Parathyroid adenoma (tissue), 2 donors: ENCODE data around the gene AP4B1.

Experiments used
- H2AFZ ChIP-seq: fragments of 300-600 bp; sonication (generic); one replicate; pipeline ENCODE4 v1.7.0; 2017; ENCODE audit warnings: antibody characterized with exemption, mild to moderate bottlenecking
- H3K27ac ChIP-seq: fragments of 300-600 bp; sonication (generic); one replicate; pipeline ENCODE4 v1.7.0; 2017
- H3K27me3 ChIP-seq: fragments of 300-600 bp; sonication (generic); one replicate; pipeline ENCODE4 v1.7.0; 2017; ENCODE audit warnings: low read length; ENCODE audit not compliant: control insufficient read depth, insufficient read depth
- H3K36me3 ChIP-seq: fragments of 300-600 bp; sonication (generic); one replicate; pipeline ENCODE4 v1.7.0; 2017; ENCODE audit warnings: low read length; ENCODE audit not compliant: control insufficient read depth, insufficient read depth
- H3K4me1 ChIP-seq: fragments of 300-600 bp; sonication (generic); one replicate; pipeline ENCODE4 v1.7.0; 2017; ENCODE audit warnings: control low read depth
- H3K4me2 ChIP-seq: fragments of 300-600 bp; sonication (generic); one replicate; pipeline ENCODE4 v1.7.0; 2017; ENCODE audit warnings: low read length
- H3K4me3 ChIP-seq: fragments of 300-600 bp; sonication (generic); one replicate; pipeline ENCODE4 v1.7.0; 2017; ENCODE audit warnings: low read depth, low read length
- H3K79me2 ChIP-seq: fragments of 300-600 bp; sonication (generic); one replicate; pipeline ENCODE4 v1.7.0; 2017; ENCODE audit warnings: control low read depth
- H3K9ac ChIP-seq: fragments of 300-600 bp; sonication (generic); one replicate; pipeline ENCODE4 v1.7.0; 2017; ENCODE audit warnings: mild to moderate bottlenecking
- H3K9me3 ChIP-seq: fragments of 300-600 bp; sonication (generic); one replicate; pipeline ENCODE4 v1.7.0; 2017; ENCODE audit warnings: low read length; ENCODE audit not compliant: control insufficient read depth
- TF ChIP-seq, protein P1 (sequence below): fragments of 300-600 bp; sonication (generic); IDR thresholded peaks from one replicate; pipeline ENCODE4 v1.7.0; 2017; ENCODE audit warnings: antibody characterized with exemption, mild to moderate bottlenecking
- donor health status: primary hyperparathyroidism.

The AP4B1 gene

GRCh38 chr1:113943028-113943811, 38.6 kb upstream of the AP4B1 start:
- Histone ChIP-seq H3K27me3 (no peaks in the 10 kb centered on the region), H3K4me1 (no peaks in the 10 kb centered on the region), H3K36me3 (no peaks in the 10 kb centered on the region), H3K4me2 (no peak overlapping the region), H3K4me3 (no peak overlapping the region), H3K9me3 (no peaks in the 10 kb centered on the region), H3K27ac (no peak overlapping the region), H2AFZ (no peak overlapping the region), H3K9ac (no peak overlapping the region), H3K79me2 (peaks cover 6% of the 10 kb centered on the region)
- TF ChIP-seq, protein P1, sequence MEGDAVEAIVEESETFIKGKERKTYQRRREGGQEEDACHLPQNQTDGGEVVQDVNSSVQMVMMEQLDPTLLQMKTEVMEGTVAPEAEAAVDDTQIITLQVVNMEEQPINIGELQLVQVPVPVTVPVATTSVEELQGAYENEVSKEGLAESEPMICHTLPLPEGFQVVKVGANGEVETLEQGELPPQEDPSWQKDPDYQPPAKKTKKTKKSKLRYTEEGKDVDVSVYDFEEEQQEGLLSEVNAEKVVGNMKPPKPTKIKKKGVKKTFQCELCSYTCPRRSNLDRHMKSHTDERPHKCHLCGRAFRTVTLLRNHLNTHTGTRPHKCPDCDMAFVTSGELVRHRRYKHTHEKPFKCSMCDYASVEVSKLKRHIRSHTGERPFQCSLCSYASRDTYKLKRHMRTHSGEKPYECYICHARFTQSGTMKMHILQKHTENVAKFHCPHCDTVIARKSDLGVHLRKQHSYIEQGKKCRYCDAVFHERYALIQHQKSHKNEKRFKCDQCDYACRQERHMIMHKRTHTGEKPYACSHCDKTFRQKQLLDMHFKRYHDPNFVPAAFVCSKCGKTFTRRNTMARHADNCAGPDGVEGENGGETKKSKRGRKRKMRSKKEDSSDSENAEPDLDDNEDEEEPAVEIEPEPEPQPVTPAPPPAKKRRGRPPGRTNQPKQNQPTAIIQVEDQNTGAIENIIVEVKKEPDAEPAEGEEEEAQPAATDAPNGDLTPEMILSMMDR, result no peak

- H2AFZ ChIP-seq, result no peak overlapping the region
- H3K4me1 ChIP-seq, result no peaks in the 10 kb centered on the region
- H3K4me2 ChIP-seq, result no peak overlapping the region
- no peaks in the 10 kb centered on the region for H3K27me3 ChIP-seq
- TF ChIP-seq, protein P1, result no peak
- no peak overlapping the region for H3K9ac ChIP-seq
- no peaks in the 10 kb centered on the region for H3K36me3 ChIP-seq
- H3K9me3 ChIP-seq, result no peaks in the 10 kb centered on the region
- H3K27ac ChIP-seq, result no peak overlapping the region
- peaks cover 10% of the 10 kb centered on the region for H3K79me2 ChIP-seq
- no peak overlapping the region for H3K4me3 ChIP-seq
Observed at GRCh38 chr1:113942527-113942926, 37.9 kb upstream of the AP4B1 start.

- Histone ChIP-seq H3K27ac (no peak overlapping the region), H3K4me1 (no peaks in the 10 kb centered on the region), H3K36me3 (no peaks in the 10 kb centered on the region), H3K4me3 (no peak overlapping the region), H3K4me2 (no peak overlapping the region), H3K79me2 (peaks cover 10% of the 10 kb centered on the region), H3K9me3 (no peaks in the 10 kb centered on the region), H3K9ac (no peak overlapping the region), H2AFZ (no peak overlapping the region), H3K27me3 (no peaks in the 10 kb centered on the region)
- TF ChIP-seq, protein P1, result no peak
Observed at GRCh38 chr1:113941245-113941559, 36.6 kb upstream of the AP4B1 start.

GRCh38 chr1:113940365-113941244, 36.0 kb upstream of the AP4B1 start:
- Histone ChIP-seq H3K27me3 (no peaks in the 10 kb centered on the region), H2AFZ (no peak overlapping the region), H3K9me3 (no peaks in the 10 kb centered on the region), H3K27ac (no peak overlapping the region), H3K9ac (no peak overlapping the region), H3K4me1 (no peaks in the 10 kb centered on the region), H3K4me3 (no peak overlapping the region), H3K36me3 (no peaks in the 10 kb centered on the region), H3K79me2 (peaks cover 7% of the 10 kb centered on the region), H3K4me2 (no peak overlapping the region)
- TF ChIP-seq, protein P1, result no peak
